ENCODE data around the gene SERPINA4.

Gene SERPINA4, protein sequence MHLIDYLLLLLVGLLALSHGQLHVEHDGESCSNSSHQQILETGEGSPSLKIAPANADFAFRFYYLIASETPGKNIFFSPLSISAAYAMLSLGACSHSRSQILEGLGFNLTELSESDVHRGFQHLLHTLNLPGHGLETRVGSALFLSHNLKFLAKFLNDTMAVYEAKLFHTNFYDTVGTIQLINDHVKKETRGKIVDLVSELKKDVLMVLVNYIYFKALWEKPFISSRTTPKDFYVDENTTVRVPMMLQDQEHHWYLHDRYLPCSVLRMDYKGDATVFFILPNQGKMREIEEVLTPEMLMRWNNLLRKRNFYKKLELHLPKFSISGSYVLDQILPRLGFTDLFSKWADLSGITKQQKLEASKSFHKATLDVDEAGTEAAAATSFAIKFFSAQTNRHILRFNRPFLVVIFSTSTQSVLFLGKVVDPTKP

DNA sequence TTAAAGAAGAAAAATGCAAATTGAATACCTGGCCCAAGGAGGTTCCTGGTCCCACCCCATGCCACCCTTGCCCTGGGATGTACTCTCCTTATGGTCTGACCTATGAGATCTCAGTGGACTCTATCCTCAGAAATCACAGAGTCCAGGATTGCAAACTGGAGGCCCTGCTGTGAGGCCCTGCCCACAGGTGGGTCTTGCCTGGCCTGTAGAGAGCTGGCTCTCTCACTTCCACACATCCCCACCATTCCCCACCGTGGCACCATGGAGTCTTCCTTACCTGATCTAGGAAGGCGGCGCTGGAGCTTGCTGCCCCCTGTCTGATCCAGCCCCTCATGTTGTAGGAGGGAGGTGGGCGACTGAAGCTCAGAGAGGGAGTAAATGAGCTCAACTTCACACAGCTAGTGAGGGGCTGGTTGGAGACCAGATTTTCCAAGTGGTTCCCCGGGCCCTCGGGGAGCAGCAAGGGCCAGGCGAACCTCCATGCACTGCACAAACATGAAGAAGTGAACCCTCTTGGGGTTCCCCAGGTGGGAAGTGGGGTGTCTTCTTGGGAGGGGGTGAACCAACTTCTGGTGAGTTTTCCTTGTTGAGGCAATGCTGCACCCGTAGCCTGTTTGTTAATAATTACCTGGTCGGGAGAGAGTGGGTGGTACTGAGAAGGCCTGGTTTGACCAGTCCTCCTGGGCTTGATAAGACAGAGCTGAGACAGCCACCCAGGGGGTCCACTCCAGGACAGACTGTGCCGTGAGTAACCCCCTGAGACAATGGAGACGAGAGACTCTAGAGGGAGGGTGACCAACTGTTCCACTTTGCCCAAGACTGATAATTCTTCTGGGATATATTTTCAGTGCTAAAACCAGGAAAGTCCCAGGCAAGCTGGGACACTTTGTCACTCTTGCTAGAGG is at the start of gene SERPINA4:
Gene SERPINA4, plus strand, starts transcription at position 692 of the 905 bp plus-strand sequence. CDS start 2,041 bp downstream, outside the sequence.
- H3K4me3 ChIP-seq (ENCODE audit: low read depth, low read length), result no peak within 1 kb of the TSS
- no peak for DNase-seq (ENCODE audit: low read depth)
- TF ChIP-seq, protein P1, sequence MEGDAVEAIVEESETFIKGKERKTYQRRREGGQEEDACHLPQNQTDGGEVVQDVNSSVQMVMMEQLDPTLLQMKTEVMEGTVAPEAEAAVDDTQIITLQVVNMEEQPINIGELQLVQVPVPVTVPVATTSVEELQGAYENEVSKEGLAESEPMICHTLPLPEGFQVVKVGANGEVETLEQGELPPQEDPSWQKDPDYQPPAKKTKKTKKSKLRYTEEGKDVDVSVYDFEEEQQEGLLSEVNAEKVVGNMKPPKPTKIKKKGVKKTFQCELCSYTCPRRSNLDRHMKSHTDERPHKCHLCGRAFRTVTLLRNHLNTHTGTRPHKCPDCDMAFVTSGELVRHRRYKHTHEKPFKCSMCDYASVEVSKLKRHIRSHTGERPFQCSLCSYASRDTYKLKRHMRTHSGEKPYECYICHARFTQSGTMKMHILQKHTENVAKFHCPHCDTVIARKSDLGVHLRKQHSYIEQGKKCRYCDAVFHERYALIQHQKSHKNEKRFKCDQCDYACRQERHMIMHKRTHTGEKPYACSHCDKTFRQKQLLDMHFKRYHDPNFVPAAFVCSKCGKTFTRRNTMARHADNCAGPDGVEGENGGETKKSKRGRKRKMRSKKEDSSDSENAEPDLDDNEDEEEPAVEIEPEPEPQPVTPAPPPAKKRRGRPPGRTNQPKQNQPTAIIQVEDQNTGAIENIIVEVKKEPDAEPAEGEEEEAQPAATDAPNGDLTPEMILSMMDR (IDR thresholded peaks at IDR 0.05; ENCODE audit: control insufficient read depth, extremely low read depth, insufficient read depth), result no peak

DNA sequence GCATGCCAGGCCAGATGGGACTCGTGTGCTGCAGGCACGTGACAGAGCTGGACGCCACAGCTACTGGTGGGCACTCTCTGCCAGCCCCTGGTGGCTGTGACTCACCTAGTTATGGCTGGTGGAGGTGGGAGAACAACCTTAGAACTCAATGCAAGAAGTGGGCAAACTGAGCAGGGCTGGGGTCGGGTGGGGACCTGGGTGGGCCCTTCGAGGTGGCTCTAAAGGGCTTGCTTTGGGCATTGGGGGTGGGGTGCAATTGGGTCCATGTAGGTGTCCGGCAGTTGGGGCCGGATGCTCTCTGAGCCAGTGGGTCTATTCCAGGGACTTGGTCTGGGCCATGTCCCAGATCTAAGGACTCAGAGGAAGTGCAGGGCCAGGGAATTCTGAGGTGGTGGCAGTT is 46.9 kb upstream of the SERPINA4 start:
- no peak overlapping the region for H3K4me3 ChIP-seq (ENCODE audit: low read depth, low read length)
- DNase-seq (ENCODE audit: low read depth), result no peak
- TF ChIP-seq, protein P1 (IDR thresholded peaks at IDR 0.05; ENCODE audit: control insufficient read depth, extremely low read depth, insufficient read depth), result no peak

DNA sequence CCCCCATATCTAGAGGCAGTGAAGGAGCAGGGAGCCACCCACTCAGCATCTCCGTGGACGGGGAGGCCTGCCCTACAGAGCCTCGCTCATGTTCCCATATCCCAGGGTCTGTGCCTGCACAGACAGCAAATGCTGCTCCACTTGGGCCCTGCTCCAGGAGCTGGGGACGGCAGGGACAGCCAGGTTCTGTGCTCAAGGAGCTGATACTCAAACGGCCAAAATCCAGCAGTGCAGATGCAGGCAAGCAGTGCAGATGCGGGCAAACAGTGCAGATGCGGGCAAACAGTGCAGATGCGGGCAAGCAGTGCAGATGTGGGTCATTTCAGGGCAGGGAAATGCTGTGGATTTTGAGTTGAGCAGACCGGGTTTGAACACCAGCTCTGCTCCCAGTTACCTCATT is 45.8 kb upstream of the SERPINA4 start:
- no peak overlapping the region for H3K4me3 ChIP-seq (ENCODE audit: low read depth, low read length)
- TF ChIP-seq, protein P1 (IDR thresholded peaks at IDR 0.05; ENCODE audit: control insufficient read depth, extremely low read depth, insufficient read depth), result no peak
- DNase-seq (ENCODE audit: low read depth), result no peak

DNA sequence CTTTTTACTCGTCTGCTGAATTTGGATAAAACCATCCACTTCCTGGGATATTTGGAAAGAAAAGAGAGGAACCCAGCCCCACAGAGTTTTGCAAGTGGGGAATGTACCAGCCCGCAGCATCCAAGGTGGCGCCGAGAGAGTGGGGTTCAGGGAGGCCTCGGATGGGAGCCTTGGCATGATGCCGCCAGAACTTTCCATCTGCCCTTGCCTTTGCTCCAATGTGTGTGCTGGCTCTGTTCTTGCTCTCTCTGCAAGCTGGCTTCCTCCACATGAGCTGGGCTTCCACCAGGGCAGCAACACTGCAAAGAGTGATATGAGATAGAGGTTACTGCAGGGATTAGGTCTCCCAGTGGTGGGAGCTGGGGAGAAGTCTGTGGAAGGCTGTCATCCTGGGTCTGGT is 45.4 kb upstream of the SERPINA4 start:
- DNase-seq (ENCODE audit: low read depth), result no peak
- no peak overlapping the region for H3K4me3 ChIP-seq (ENCODE audit: low read depth, low read length)
- TF ChIP-seq, protein P1 (IDR thresholded peaks at IDR 0.05; ENCODE audit: control insufficient read depth, extremely low read depth, insufficient read depth), result no peak

DNA sequence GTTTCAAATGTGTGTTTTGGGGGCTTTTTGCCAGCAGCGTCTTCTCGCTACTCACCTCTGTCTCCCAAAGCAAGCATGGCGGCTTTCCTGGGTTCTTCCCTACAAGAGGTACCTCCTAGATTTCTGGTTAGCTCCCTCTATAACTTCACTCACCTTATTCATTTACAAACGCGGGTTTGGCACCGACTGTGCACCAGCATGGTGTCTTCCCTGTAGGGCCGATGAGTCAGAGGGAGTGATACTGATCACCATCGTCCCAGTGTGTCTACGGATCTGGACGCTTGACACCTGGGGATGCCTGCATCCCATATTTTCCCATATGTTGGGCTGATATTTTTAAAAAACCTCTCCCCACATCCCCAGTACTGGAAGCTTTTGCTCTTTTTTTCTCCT is 44.0 kb upstream of the SERPINA4 start:
- no peak for DNase-seq (ENCODE audit: low read depth)
- H3K4me3 ChIP-seq (ENCODE audit: low read depth, low read length), result no peak overlapping the region
- TF ChIP-seq, protein P1 (IDR thresholded peaks at IDR 0.05; ENCODE audit: control insufficient read depth, extremely low read depth, insufficient read depth), result no peak

DNA sequence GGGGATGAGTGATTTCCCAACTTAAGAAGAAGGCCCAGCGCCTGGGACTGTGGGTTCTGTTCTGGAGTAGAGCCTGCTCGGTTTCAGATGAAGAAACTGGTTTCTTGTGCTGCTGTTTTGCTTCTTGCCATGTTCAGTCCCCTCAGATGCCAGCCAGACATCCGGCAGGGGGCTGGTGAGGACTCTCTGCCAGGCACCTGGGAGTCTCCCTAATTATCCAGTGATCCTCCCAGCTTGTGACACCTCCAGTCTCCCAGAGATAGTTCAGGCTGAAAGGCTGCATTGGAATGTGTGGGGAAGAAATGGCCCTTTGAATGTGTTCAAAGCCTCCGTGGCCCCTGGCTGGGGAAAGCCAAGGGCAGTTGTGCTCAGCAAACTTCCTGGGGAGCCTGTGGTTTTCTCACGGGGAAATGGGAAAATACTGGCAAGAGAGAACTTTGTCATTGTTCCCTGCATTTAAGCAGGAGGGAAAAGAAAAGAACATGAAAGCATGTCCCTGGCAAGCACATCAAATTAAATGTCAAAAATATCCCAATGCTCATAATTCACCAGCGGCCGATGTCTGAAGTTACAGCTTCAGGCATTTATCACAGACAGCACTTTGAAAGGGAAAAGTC is 43.5 kb upstream of the SERPINA4 start:
- TF ChIP-seq, protein P1 (IDR thresholded peaks at IDR 0.05; ENCODE audit: control insufficient read depth, extremely low read depth, insufficient read depth), result no peak
- H3K4me3 ChIP-seq (ENCODE audit: low read depth, low read length), result no peak overlapping the region
- DNase-seq (ENCODE audit: low read depth), result no peak
